Esophagus (tissue), 2 donors: ENCODE results near the gene UROC1. TPM values are rescaled to one million over a fixed set of nuclear protein-coding genes. Genes with fewer than 3 reads are reported as not detected.

Experiments used
- H3K27ac ChIP-seq, 2 donors: one replicate each; pipeline ENCODE4 v1.5.1; 2013; ENCODE audit warnings: low read depth in 2 of 2, mild to moderate bottlenecking in 2 of 2, inconsistent platforms in 1 of 2, low read length in 1 of 2, moderate library complexity in 1 of 2
- H3K27me3 ChIP-seq, 2 donors: one replicate each; pipeline ENCODE4 v1.6.1; 2013; ENCODE audit warnings: low read length in 2 of 2, control low read depth in 1 of 2, mild to moderate bottlenecking in 1 of 2; ENCODE audit not compliant: insufficient read depth in 2 of 2, control insufficient read depth in 1 of 2
- H3K36me3 ChIP-seq, 2 donors: one replicate each; pipeline ENCODE4 v1.6.1; 2013; ENCODE audit warnings: low read length in 1 of 2; ENCODE audit not compliant: control insufficient read depth in 2 of 2, insufficient read depth in 2 of 2
- H3K4me1 ChIP-seq, 2 donors: one replicate each; pipeline ENCODE4 v1.6.1; 2013; ENCODE audit warnings: low read length in 1 of 2; ENCODE audit not compliant: control insufficient read depth in 2 of 2, insufficient read depth in 2 of 2
- H3K4me3 ChIP-seq, 2 donors: one replicate each; pipeline ENCODE4 v1.5.1; 2013; ENCODE audit warnings: low read length in 2 of 2, mild to moderate bottlenecking in 2 of 2, low read depth in 1 of 2, moderate library complexity in 1 of 2
- H3K9me3 ChIP-seq, 2 donors: one replicate each; pipeline ENCODE4 v1.6.1; 2013; ENCODE audit warnings: mild to moderate bottlenecking in 2 of 2, low read depth in 1 of 2, low read length in 1 of 2, moderate library complexity in 1 of 2; ENCODE audit not compliant: control insufficient read depth in 2 of 2, insufficient read depth in 1 of 2
- WGBS, 2 donors: extraction: QIAGEN DNeasy Blood & Tissue Kit; methylation state at CpG; one replicate each; pipeline ENCODE4 v1.1.7; 2013; 5-methylcytosine and 5-hydroxymethylcytosine counted together
- polyA plus RNA-seq, 2 donors: library from polyadenylated mRNA; stranded (reverse); fragments of 200-250 nt; gene quantifications; one replicate each; pipeline ENCODE4 v1.2.3, GENCODE V29; 2013
- donor health status: healthy with polysubstance abuse.
- donor health status: Bipolar disorder and iron deficiency.

The UROC1 gene
- polyA plus RNA-seq, 2 donors = not detected

DNA sequence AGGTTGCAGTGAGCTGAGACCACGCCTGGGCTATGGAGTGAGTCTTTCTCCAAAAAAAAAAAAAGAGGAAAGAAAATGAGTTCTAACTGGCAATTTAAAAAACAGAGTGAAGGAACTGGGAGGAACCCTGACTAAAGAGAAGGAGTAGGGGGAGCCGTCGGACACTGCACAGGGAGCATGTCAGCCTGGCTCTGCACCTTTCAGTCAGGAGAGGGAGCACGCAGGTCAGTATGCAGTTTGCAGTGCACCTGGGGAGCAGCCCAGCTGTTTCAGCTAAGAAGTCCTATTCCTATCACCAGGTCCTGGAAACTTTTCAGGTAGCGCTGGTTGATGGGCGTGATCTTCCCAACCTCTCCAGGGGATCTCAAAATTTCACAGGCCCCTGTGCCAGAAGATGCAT is 27.0 kb downstream of the UROC1 start:
- Histone ChIP-seq H3K27ac (no peak overlapping the region), H3K36me3 (no peaks in the 10 kb centered on the region), H3K4me1 (peaks cover 0 to 3% of the 10 kb centered on the region in 2 donors), H3K9me3 (no peaks in the 10 kb centered on the region), H3K27me3 (no peaks in the 10 kb centered on the region), H3K4me3 (no peak overlapping the region)
- WGBS, 2 donors = 71 to 75% methylated on average over 6 of the region's 6 CpGs

DNA sequence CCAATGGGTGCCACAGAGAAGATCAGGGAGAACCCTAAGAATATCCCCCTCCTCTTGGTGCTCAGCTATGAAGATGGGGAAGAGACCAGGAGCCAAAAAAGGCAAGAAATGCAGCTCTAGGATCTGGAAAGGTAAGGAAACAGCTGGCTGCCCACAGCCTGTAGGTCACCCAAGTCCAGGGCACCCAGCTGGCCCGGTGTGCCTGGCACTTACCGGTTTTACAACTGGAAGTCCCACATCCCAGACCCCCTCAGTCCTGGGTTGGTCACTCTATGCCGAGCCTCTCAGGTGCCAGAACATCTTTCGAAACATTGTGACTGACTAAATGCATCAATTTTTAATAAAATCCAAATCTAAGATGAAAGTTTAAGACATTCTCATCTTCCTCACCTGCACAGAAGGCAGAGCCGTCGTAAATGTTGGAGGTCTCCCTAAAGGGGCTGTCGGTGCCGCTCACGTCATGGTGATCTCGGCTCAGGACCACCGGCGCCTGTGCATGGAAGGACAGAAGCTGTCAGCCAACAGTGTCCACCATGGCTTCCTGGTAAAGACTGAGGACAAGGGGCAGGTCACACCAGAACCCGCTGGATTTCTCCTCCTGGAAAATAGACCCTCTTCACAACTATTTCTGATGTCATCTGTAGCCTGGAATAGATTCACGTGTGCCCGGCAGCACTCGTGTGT is 28.5 kb downstream of the UROC1 start:
- H3K27me3 ChIP-seq = no peaks in the 10 kb centered on the region
- H3K4me3 ChIP-seq = no peak overlapping the region
- H3K4me1 ChIP-seq = peaks cover 0 to 3% of the 10 kb centered on the region in 2 donors
- 93 to 94% methylated on average over 16 of the region's 16 CpGs for WGBS, 2 donors
- no peak overlapping the region for H3K27ac ChIP-seq
- no peaks in the 10 kb centered on the region for H3K36me3 ChIP-seq
- H3K9me3 ChIP-seq = no peaks in the 10 kb centered on the region

DNA sequence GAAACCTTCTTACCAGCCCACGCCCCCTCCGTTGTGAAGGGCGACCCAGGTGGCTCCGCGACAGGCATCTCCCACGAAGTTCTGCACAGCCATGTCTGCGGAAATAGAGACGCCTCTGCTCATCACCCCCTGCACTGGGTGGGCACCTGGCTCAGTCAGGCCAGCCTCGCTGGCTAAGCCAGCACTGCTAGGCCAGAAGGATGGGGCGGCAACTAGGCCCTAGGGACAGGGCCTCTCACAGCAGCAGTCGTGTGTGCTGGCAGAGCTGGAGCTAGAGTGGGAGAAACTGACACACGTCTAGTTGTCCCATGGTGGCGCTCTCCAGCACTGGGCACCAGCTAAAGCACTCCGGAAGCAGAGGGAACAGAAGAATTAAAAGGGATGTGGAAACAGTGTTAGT is 29.4 kb downstream of the UROC1 start:
- Histone ChIP-seq H3K9me3 (no peaks in the 10 kb centered on the region), H3K4me1 (peaks cover 0 to 3% of the 10 kb centered on the region in 2 donors), H3K27ac (no peak overlapping the region), H3K36me3 (no peaks in the 10 kb centered on the region), H3K27me3 (no peaks in the 10 kb centered on the region), H3K4me3 (no peak overlapping the region)
- WGBS, 2 donors = 84 to 93% methylated on average over 14 of the region's 14 CpGs

DNA sequence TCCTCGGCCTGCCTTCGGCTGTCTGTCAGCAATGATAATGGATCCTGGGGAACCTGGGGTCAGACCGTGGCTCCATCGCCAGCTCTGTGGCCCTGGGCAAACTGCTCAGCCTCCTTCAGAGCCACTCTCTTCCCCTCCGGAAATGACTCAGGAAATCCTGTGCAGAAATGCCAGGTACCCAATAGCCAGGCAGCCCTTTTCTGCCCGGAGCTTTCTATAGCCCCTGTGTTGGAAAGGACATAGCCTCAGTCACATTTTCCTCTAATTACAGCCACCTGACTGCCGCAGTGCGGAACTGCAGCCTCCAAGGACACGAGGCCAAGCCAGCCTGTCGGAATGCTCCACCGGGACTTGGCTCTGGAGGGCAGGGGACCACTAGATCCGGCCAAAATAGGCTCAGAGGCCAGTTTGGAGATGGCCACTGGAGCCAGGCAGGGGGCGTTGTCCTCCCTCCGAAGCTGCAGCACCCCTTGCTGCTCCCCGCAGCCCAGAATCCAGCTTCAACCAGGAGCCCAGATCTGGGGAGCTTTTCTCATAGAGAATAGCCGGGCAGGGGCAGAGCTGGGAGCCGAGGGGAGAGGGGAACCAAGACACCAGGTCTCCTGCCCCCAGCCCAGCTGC is 30.3 kb downstream of the UROC1 start:
- Histone ChIP-seq H3K4me1 (peaks cover 0 to 3% of the 10 kb centered on the region in 2 donors), H3K27ac (no peak overlapping the region), H3K4me3 (no peak overlapping the region), H3K27me3 (no peaks in the 10 kb centered on the region), H3K9me3 (no peaks in the 10 kb centered on the region), H3K36me3 (no peaks in the 10 kb centered on the region)
- 52 to 53% methylated on average over 17 of the region's 17 CpGs for WGBS, 2 donors

DNA sequence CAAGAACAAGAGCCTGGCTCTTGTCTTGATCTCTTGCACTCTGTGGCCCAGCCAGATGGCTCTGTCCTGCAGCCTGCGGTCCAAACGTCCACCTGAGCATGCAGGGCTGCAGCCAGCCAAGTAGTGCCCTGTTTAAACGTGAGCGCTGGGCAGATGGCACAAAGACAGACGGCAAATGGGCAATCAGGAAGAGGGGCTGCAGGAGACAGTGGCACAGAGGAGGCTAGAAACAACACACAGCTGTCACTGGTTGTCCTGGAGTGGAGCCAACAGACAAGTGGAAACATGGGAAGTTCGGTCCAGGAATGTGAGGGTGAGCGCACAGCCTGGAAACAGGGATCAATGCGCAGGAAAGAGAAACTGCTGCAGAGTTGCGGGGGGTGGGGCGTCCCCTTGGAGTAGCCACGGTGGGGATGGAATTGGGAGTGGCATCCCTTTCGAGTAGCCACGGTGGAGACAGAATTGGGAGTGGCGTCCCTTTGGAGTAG is 31.2 kb downstream of the UROC1 start:
- Histone ChIP-seq H3K27ac (no peak overlapping the region), H3K27me3 (no peaks in the 10 kb centered on the region), H3K9me3 (no peaks in the 10 kb centered on the region), H3K4me3 (no peak overlapping the region), H3K36me3 (no peaks in the 10 kb centered on the region), H3K4me1 (peaks cover 0 to 3% of the 10 kb centered on the region in 2 donors)
- 52 to 72% methylated on average over 14 of the region's 14 CpGs for WGBS, 2 donors

- Histone ChIP-seq H3K36me3 (no peaks in the 10 kb centered on the region), H3K4me3 (no peak overlapping the region), H3K27me3 (no peaks in the 10 kb centered on the region), H3K4me1 (peaks cover 0 to 3% of the 10 kb centered on the region in 2 donors), H3K27ac (no peak overlapping the region), H3K9me3 (no peaks in the 10 kb centered on the region)
- 97 to 98% methylated on average over 9 of the region's 9 CpGs for WGBS, 2 donors
Measured at GRCh38 chr3:126485956-126486355, 31.6 kb downstream of the UROC1 start.

- Histone ChIP-seq H3K4me3 (no peak overlapping the region), H3K27me3 (no peaks in the 10 kb centered on the region), H3K9me3 (no peaks in the 10 kb centered on the region), H3K27ac (no peak overlapping the region), H3K36me3 (no peaks in the 10 kb centered on the region), H3K4me1 (peaks cover 0 to 3% of the 10 kb centered on the region in 2 donors)
- WGBS, 2 donors = 88 to 90% methylated on average over 8 of the region's 8 CpGs
Measured at GRCh38 chr3:126485176-126485897, 32.2 kb downstream of the UROC1 start.

- Histone ChIP-seq H3K4me3 (no peak overlapping the region), H3K27ac (no peak overlapping the region), H3K27me3 (no peaks in the 10 kb centered on the region), H3K9me3 (no peaks in the 10 kb centered on the region), H3K4me1 (peaks cover 0 to 3% of the 10 kb centered on the region in 2 donors), H3K36me3 (no peaks in the 10 kb centered on the region)
- 79 to 80% methylated on average over 3 of the region's 3 CpGs for WGBS, 2 donors
Measured at GRCh38 chr3:126484662-126485061, 32.9 kb downstream of the UROC1 start.

- H3K9me3 ChIP-seq = no peaks in the 10 kb centered on the region
- H3K27ac ChIP-seq = no peak overlapping the region
- 83% methylated on average over 3 of the region's 3 CpGs for WGBS, 2 donors
- H3K36me3 ChIP-seq = no peaks in the 10 kb centered on the region
- peaks cover 0 to 3% of the 10 kb centered on the region in 2 donors for H3K4me1 ChIP-seq
- no peaks in the 10 kb centered on the region for H3K27me3 ChIP-seq
- H3K4me3 ChIP-seq = no peak overlapping the region
Measured at GRCh38 chr3:126484148-126484547, 33.4 kb downstream of the UROC1 start.
